ENCODE data around the gene GAA. TPM values are rescaled to one million over a fixed set of nuclear protein-coding genes. Genes with fewer than 3 reads are reported as not detected.
"Not testable (repeated sequence)": the region's sequence is repeated elsewhere in the genome, so short reads cannot be mapped to it uniquely, and the experiment has no call there.

GAA gene
- total RNA-seq, 2 experiments from 2014 or later, result 41.9 to 48.9 TPM

GRCh38 chr17:80145076-80146075 is 44.0 kb downstream of the GAA start:
- POLR2A ChIA-PET, result interaction anchor here (0.9 to 2.1 kb wide), 6 partner anchors 9 to 129 kb away, joined by 3 to 19 read pairs (median 6); partner anchors contain the start of genes GAA and RNF213
- DNase-seq (no peak), ATAC-seq (ENCODE audit: low read depth) (no peak)
- Mint-ChIP-seq H3K4me1 (peaks cover 24% of the 10 kb centered on the region), H3K4me3 (peak overlapping the region; percentile 96), H3K36me3 (peaks cover 15% of the 10 kb centered on the region), H3K27ac (peak overlapping the region; percentile 83), H3K9me3 (no peaks in the 10 kb centered on the region), H3K27me3 (no peaks in the 10 kb centered on the region)

GRCh38 chr17:80146121-80147034 is 45.0 kb downstream of the GAA start:
- ATAC-seq (ENCODE audit: low read depth) (peak; percentile 11), DNase-seq (no peak)
- POLR2A ChIA-PET, result interaction anchor here (0.9 to 2.1 kb wide), 5 partner anchors 10 to 128 kb away, joined by 3 to 19 read pairs (median 6); partner anchors contain the start of genes GAA and RNF213
- Mint-ChIP-seq H3K27ac (peak overlapping the region; percentile 97), H3K4me3 (peak overlapping the region; percentile 97), H3K4me1 (peaks cover 22% of the 10 kb centered on the region), H3K9me3 (no peaks in the 10 kb centered on the region), H3K27me3 (no peaks in the 10 kb centered on the region), H3K36me3 (peaks cover 13% of the 10 kb centered on the region)

DNA sequence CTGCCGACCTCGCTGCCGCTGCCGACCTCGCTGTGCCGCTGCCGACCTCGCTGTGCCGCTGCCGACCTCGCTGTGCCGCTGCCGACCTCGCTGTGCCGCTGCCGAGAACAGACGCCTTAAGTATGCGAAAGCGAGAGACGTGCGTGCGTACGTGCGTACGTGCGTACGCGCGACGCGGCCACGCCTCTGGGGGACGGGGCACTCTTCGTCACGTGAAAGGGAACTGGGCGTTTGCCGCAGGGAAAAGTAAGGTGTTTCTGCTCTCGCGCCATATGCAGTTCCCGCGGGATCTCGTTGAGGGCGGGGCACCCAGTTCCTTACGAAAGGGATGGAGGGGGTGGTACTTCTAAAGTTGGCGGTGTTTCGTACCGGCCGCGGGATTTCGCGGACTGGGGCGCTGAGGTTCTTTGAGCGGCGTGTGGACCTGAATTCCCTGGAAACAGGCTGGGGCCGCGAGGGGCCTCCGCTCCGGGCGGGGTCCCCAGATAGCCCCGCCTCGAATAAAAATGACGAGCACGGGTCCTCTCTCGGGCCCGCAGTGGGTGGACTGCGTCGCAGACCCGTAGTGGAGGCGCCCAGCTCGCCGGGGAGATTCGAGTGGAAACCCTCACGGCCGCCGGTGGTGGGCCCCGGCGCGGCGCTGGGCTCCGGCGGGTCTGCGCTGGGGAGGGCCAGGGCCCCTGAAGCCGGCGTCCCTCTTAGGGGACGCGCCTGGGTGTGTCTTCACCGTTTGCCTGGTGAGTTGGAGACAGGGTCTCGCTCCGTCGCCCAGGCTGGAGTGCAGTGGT is 45.8 kb downstream of the GAA start, which contains the start of gene EIF4A3:
EIF4A3 (minus strand) TSS at position 94 of the 788 bp plus-strand sequence. CDS start 167 bp downstream, outside the sequence.
- no peaks in the 10 kb centered on the region for H3K27me3 Mint-ChIP-seq
- peak within 1 kb of the TSS; percentile 97 for H3K4me3 Mint-ChIP-seq
- H3K4me1 Mint-ChIP-seq, result peaks cover 30% of the 10 kb centered on the region
- peak within 1 kb of the TSS; percentile 97 for H3K27ac Mint-ChIP-seq
- peaks cover 15% of the 10 kb centered on the region for H3K36me3 Mint-ChIP-seq
- peak; percentile 84 for ATAC-seq (ENCODE audit: low read depth)
- DNase-seq, result peak; percentile 97
- POLR2A ChIA-PET, result interaction anchor here (1.2 to 2.1 kb wide), 3 partner anchors 46 to 224 kb away, joined by 3 to 19 read pairs (median 18); partner anchors contain the start of gene GAA
- peaks cover 4% of the 10 kb centered on the region for H3K9me3 Mint-ChIP-seq

- H3K27ac Mint-ChIP-seq, result no peak overlapping the region
- peaks cover 9% of the 10 kb centered on the region for H3K36me3 Mint-ChIP-seq
- H3K4me1 Mint-ChIP-seq, result peaks cover 19% of the 10 kb centered on the region
- H3K4me3 Mint-ChIP-seq, result no peak overlapping the region
- no peak for DNase-seq
- ATAC-seq (ENCODE audit: low read depth), result no peak
- POLR2A ChIA-PET, result no interaction called here
- peaks cover 15% of the 10 kb centered on the region for H3K9me3 Mint-ChIP-seq
- peaks cover 5% of the 10 kb centered on the region for H3K27me3 Mint-ChIP-seq
Observed at GRCh38 chr17:80151333-80151732, 50.0 kb downstream of the GAA start.

DNA sequence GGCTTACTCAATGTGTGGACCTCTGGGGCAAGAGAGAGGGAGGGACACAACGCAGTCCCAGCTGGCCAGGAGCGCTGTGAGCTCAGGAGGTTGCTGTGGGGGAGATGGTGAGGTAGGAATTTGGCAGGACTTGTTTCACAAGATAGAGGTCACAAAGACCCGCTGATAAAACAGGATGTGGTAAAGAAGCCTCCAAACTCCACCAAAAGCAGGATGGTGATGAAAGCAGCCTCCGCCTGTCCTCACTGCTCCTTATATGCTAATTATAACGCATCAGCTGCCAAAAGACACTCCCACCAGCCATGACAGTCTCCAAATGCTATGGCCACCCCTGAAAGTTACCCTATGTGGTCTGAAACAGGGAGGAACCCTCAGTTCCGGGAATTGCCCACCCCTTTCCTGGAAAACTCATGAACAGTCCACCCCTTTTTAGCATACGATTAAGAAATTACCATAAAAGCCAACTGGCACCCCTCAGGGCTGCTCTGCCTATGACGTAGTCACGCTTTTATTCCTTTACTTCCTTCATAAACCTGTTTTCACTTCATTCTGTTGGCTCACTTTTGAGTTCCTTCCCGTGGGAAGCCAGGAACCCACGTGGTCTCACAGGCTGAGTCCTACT is 50.8 kb downstream of the GAA start:
- no peak for DNase-seq
- Mint-ChIP-seq H3K4me1 (peaks cover 19% of the 10 kb centered on the region), H3K4me3 (no peak overlapping the region), H3K9me3 (peaks cover 17% of the 10 kb centered on the region), H3K36me3 (peaks cover 9% of the 10 kb centered on the region), H3K27ac (peak overlapping the region; percentile 42), H3K27me3 (peaks cover 5% of the 10 kb centered on the region)
- no peak for ATAC-seq (ENCODE audit: low read depth)
- POLR2A ChIA-PET, result no interaction called here

- H3K36me3 Mint-ChIP-seq, result peaks cover 9% of the 10 kb centered on the region
- H3K4me3 Mint-ChIP-seq, result no peak overlapping the region
- H3K9me3 Mint-ChIP-seq, result peaks cover 17% of the 10 kb centered on the region
- peaks cover 16% of the 10 kb centered on the region for H3K4me1 Mint-ChIP-seq
- DNase-seq, result no peak
- no peak for ATAC-seq (ENCODE audit: low read depth)
- POLR2A ChIA-PET, result no interaction called here
- H3K27ac Mint-ChIP-seq, result no peak overlapping the region
- H3K27me3 Mint-ChIP-seq, result peaks cover 5% of the 10 kb centered on the region
Observed at GRCh38 chr17:80153004-80153403, 51.6 kb downstream of the GAA start.

DNA sequence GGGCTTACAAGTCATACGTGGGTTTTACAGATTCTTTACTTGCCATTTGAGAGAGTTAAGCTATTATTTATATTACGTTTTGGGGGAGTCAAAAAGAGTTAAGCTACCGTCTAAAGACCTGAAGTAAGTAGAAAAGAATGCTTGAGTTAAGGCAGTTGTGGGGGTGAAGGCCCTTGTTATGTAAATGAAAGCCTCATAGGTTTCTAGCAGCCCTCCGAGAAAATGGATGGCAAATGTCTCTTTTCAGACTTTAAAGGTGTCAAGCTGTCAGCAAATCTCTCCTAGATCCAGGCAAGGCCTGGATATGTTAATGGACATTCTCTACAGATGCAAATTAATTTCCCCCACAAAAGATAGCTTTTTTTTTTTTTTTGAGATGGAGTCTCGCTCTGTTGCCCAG is 52.8 kb downstream of the GAA start:
- H3K27me3 Mint-ChIP-seq, result peaks cover 9% of the 10 kb centered on the region
- peaks cover 17% of the 10 kb centered on the region for H3K9me3 Mint-ChIP-seq
- peaks cover 9% of the 10 kb centered on the region for H3K36me3 Mint-ChIP-seq
- no peak overlapping the region for H3K4me3 Mint-ChIP-seq
- POLR2A ChIA-PET, result interaction anchor here (0.7 kb wide), 1 partner anchor 9 kb away, joined by 4 read pairs; no protein-coding TSS in a partner anchor
- peaks cover 14% of the 10 kb centered on the region for H3K4me1 Mint-ChIP-seq
- no peak for DNase-seq
- no peak overlapping the region for H3K27ac Mint-ChIP-seq
- no peak for ATAC-seq (ENCODE audit: low read depth)

DNA sequence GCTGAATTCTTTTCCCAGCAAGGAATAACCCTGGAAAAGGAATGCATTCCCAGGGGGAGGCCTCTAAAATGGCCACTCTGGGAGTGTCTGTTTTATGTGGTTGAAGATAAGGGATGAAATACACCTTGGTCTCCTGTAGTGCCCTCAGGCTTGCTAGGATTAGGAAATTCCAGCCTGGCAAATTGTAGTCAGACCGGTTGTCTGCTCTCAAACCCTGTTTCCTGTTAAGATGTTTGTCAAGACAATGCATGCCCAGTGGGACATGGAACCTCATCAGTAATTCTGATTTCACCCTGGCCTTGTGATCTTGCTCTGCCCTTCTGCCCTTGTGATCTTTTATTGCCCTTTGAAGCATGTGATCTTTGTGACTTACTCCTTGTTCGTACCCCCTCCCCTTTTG is 54.2 kb downstream of the GAA start:
- H3K36me3 Mint-ChIP-seq; ATAC-seq (ENCODE audit: low read depth); POLR2A ChIA-PET; H3K4me3 Mint-ChIP-seq; DNase-seq; H3K27ac Mint-ChIP-seq: not testable (repeated sequence)
- H3K27me3 Mint-ChIP-seq, result peaks cover 22% of the 10 kb centered on the region
- H3K4me1 Mint-ChIP-seq, result peaks cover 14% of the 10 kb centered on the region
- H3K9me3 Mint-ChIP-seq, result peaks cover 17% of the 10 kb centered on the region

DNA sequence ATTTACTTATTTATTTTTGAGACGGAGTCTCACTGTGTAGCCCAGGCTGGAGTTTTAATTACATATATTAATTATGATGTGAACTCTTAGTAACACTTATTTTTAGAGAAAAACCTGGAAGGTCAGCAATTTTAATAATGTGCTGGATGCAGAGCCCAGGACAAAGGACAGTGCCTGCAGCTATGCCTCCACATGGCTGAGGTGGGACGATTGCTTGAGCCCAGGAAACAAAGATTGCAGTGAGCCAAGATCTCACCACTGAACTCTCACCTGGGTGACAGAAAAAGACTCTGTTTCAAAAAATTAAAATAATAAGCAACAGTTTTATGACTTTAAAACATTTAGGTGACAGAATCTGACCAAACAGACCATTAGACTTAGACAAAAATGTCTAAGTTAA is 57.5 kb downstream of the GAA start:
- ATAC-seq (ENCODE audit: low read depth) (no peak), DNase-seq (no peak)
- Mint-ChIP-seq H3K9me3 (peaks cover 9% of the 10 kb centered on the region), H3K4me1 (peaks cover 2% of the 10 kb centered on the region), H3K4me3 (no peak overlapping the region), H3K36me3 (peaks cover 1% of the 10 kb centered on the region), H3K27ac (no peak overlapping the region), H3K27me3 (peaks cover 30% of the 10 kb centered on the region)
- POLR2A ChIA-PET, result no interaction called here

- Mint-ChIP-seq H3K27me3 (peaks cover 37% of the 10 kb centered on the region), H3K27ac (no peak overlapping the region), H3K36me3 (peaks cover 1% of the 10 kb centered on the region), H3K4me1 (peaks cover 2% of the 10 kb centered on the region), H3K4me3 (no peak overlapping the region), H3K9me3 (peaks cover 7% of the 10 kb centered on the region)
- POLR2A ChIA-PET, result no interaction called here
- DNase-seq, result no peak
- no peak for ATAC-seq (ENCODE audit: low read depth)
Observed at GRCh38 chr17:80160536-80160935, 59.2 kb downstream of the GAA start.

- POLR2A ChIA-PET, result interaction anchor here (0.6 to 0.7 kb wide), 2 partner anchors 9 to 29 kb away, joined by 4 to 5 read pairs; no protein-coding TSS in a partner anchor
- Mint-ChIP-seq H3K4me3 (no peak overlapping the region), H3K36me3 (no peaks in the 10 kb centered on the region), H3K4me1 (peaks cover 2% of the 10 kb centered on the region), H3K27me3 (peaks cover 33% of the 10 kb centered on the region), H3K27ac (no peak overlapping the region), H3K9me3 (no peaks in the 10 kb centered on the region)
- ATAC-seq (ENCODE audit: low read depth), result no peak
- DNase-seq, result no peak
Observed at GRCh38 chr17:80163336-80163735, 62.0 kb downstream of the GAA start.

DNA sequence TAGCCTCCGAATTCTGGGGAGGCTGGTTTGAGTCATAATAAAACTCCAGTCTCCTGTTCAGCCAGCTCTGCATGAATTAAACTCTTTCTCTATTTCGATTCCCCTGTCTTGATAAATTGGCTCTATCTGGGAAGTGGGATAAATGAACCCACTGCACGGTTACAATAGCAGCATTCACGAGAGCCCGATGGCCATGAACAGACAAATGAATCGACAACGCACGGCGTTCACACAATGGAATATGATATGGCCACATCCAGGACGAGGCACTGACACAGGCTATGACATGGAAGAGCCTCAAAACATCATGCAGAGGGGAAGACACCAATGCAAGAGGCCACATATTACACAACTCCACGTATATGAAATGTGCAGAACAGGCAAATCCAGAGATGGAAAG is 62.8 kb downstream of the GAA start:
- ATAC-seq (ENCODE audit: low read depth) (no peak), DNase-seq (no peak)
- Mint-ChIP-seq H3K36me3 (no peaks in the 10 kb centered on the region), H3K9me3 (no peaks in the 10 kb centered on the region), H3K27ac (no peak overlapping the region), H3K27me3 (peaks cover 28% of the 10 kb centered on the region), H3K4me3 (no peak overlapping the region), H3K4me1 (peaks cover 2% of the 10 kb centered on the region)
- POLR2A ChIA-PET, result interaction anchor here (0.7 kb wide), 1 partner anchor 30 kb away, joined by 5 read pairs; no protein-coding TSS in a partner anchor
